Adipose tissue (tissue), 3 donors: ENCODE data around the gene B3GALNT1. TPM values are rescaled to one million over a fixed set of nuclear protein-coding genes. Genes with fewer than 3 reads are reported as not detected.
"Not testable (repeated sequence)": the region's sequence is repeated elsewhere in the genome, so short reads cannot be mapped to it uniquely, and the experiment has no call there.

Experiments used
- H3K27ac ChIP-seq: one replicate; pipeline ENCODE4 v1.5.1; 2013; ENCODE audit warnings: low read depth, low read length
- WGBS, 3 donors: extraction: QIAGEN DNeasy Blood & Tissue Kit; methylation state at CpG; one replicate each; pipeline ENCODE4 v1.1.7; 2013; 5-methylcytosine and 5-hydroxymethylcytosine counted together
- polyA plus RNA-seq, 3 donors: library from polyadenylated mRNA; stranded (reverse); fragments of 200-250 nt; gene quantifications; one replicate each; pipeline ENCODE4 v1.2.3, GENCODE V29; 2013
- donor health status: healthy with polysubstance abuse.
- donor health status: Bipolar disorder and iron deficiency.
- donor health status: healthy.

Gene B3GALNT1
- polyA plus RNA-seq, 3 donors = 2.4 to 4.8 (median 2.7) TPM

DNA sequence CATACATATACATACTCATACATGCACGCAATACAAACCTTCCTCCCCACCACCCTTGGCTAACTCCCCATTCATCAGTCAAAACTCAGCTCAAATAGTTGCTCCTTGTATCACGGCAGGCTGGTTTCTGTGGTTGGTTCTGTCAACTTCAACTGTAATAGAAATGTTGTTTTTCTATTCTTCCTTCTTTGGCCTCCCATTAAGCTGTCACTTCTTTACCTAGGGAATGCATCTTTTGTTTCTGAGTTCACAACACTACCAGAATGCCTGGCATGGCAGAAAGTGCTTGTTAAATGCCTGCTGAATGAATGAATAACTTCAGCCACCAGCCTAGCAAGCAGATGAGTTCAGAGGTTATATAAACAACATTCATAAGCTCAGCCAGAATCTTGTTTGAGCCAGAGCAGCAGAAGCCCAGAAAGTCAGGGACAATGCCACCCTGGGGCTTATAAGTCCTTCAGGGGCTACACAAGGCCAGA lies 63.1 kb downstream of the B3GALNT1 start:
- H3K27ac ChIP-seq = no peak overlapping the region
- 62 to 79% (median 76%) methylated on average over 2 of the region's 2 CpGs for WGBS, 3 donors

DNA sequence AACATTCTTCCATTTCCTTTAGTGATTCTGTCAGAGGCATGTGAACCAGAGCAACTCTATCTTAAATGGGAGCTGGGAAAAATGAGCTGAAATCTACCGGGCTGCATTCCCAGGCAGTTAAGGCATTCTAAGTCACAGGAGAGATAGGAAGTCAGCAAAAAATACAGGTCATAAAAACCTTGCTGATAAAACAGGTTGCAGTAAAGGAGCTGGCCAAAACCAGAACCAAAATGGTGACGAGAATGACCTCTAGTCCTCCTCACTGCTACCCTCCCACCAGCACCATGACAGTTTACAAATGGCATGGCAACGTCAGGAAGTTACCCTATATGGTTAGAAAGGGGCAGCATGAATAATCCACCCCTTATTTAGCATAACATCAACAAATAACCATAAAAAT lies 66.4 kb downstream of the B3GALNT1 start:
- no peak overlapping the region for H3K27ac ChIP-seq
- WGBS, 3 donors = 57 to 75% (median 62%) methylated on average over 3 of the region's 3 CpGs

DNA sequence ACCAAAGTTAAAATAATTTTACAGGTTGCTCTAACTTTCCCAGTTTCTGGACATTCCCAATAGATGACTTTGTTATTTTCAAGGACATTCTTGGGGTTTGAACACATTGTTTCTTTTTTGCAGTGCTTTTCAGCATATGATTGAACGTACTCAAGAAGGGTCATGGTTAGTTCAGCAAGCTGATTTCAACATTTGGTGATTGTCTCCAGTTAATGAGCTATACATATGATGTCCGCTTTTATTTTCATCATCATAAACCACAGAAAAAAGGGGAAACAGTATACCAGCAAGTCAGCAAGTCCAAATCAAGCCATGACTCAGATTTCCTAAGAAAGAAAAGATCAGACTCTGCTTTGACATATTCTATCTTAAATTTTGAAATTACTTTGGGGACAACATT lies 69.4 kb downstream of the B3GALNT1 start:
- 43 to 82% (median 49%) methylated on average over 2 of the region's 2 CpGs for WGBS, 3 donors
- H3K27ac ChIP-seq = no peak overlapping the region

DNA sequence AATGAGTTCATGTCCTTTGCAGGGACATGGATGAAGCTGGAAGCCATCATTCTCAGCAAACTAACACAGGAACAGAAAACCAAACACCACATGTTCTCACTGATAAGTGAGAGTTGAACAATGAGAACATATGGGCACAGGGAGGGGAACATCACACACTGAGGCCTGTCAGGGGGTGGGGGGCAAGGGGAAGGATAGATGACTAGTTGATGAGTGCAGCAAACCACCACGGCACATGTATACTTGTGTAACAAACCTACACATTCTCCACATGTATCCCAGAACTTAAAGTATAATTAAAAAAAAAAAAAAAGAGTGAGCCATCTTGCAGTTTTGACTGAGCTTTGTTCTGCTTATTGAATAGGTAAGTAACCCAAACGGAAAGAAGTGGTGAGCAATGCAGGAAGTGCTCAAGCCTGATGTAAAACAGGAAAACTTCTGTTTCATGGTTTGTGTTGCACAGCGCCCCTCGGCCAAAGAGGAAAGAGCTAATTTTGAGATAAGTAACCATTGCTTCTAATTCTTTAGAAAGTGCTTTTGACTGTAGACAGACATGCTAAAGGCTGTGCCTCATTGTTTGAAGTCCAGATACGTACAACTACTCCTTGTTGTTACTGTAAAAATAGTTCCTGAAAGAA lies 70.1 kb downstream of the B3GALNT1 start:
- WGBS, 3 donors = 25 to 73% (median 34%) methylated on average over 5 of the region's 5 CpGs
- not testable (repeated sequence) for H3K27ac ChIP-seq

Other genes starting within 250 kb of the B3GALNT1 start
- gene NMD3, start 116.0 kb upstream of the B3GALNT1 start, polyA plus RNA-seq = 10 to 100 TPM; 26.8 to 37.0 (median 31.3) TPM